Endothelial cell of umbilical vein (primary cell): Measurements from ENCODE around the gene PCBP4. TPM values are rescaled to one million over a fixed set of nuclear protein-coding genes. Genes with fewer than 3 reads are reported as not detected.

Experiments
- BruUV-seq: library from RNA; stranded (reverse); fragments of 400-500 nt; replicated peaks from 2 replicates; lab custom pipeline; 2021; lab: Mats Ljungman, UMichigan
- CTCF ChIA-PET: fragments of 300-600, 350-600 bp; sonication (Branson Sonifier 250); formaldehyde crosslinking; loops from one replicate; lab custom pipeline; 2021; ENCODE audit warnings: antibody characterized with exemption, inconsistent platforms; lab: Charles Lee
- POLR2A ChIA-PET: fragments of 300-600, 350-600 bp; sonication (Branson Sonifier 250); formaldehyde crosslinking; loops from one replicate; lab custom pipeline; 2021; ENCODE audit warnings: antibody characterized with exemption, inconsistent platforms; lab: Charles Lee
- DNase-seq: peaks from one replicate; pipeline ENCODE4 v3.0.0-alpha.2; 2011; ENCODE audit warnings: low read depth, low spot score
- FAIRE-seq: peaks from 2 replicates; lab custom pipeline; 2011; peaks lifted over from hg19 to GRCh38; lab: Jason Lieb, UNC
- H2AFZ ChIP-seq: 2 replicates; pipeline ENCODE4 v1.6.0; 2012; ENCODE audit warnings: low read depth, low read length, control low read depth, inconsistent platforms
- H3K27ac ChIP-seq: 2 replicates; pipeline ENCODE4 v1.5.1; 2011; ENCODE audit warnings: low read depth, mild to moderate bottlenecking, control low read depth, low read length, moderate library complexity; ENCODE audit not compliant: insufficient read depth
- H3K27me3 ChIP-seq, 2 experiments: 2 replicates each; pipeline versions ENCODE4 v1.6.0 to v1.6.1; 2011; ENCODE audit warnings: low read length in 2 of 2, mixed read lengths in 1 of 2; ENCODE audit not compliant: control insufficient read depth in 2 of 2, insufficient read depth in 2 of 2
- H3K36me3 ChIP-seq, 2 experiments: 2 replicates in 1 of 2; 3 replicates in 1 of 2; pipeline ENCODE4 v1.5.1; 2011; ENCODE audit warnings: low read length in 2 of 2, mild to moderate bottlenecking in 1 of 2, moderate library complexity in 1 of 2; ENCODE audit not compliant: control insufficient read depth in 2 of 2, insufficient read depth in 2 of 2; ENCODE audit errors: extremely low read depth in 1 of 2
- H3K4me1 ChIP-seq: 3 replicates; pipeline ENCODE4 v1.5.1; 2011; ENCODE audit warnings: mild to moderate bottlenecking, low read length; ENCODE audit not compliant: control insufficient read depth, insufficient read depth; ENCODE audit errors: extremely low read depth
- H3K4me2 ChIP-seq: 2 replicates; pipeline ENCODE4 v1.6.1; 2011; ENCODE audit warnings: low read length, control low read depth, mixed read lengths; ENCODE audit not compliant: insufficient read depth
- H3K4me3 ChIP-seq, 3 experiments: fragments of 200-600 bp in 1 of 3; sonication (generic), shearing (Covaris generic) in 1 of 3; replicated peaks in 1 of 3; 2 replicates each; pipeline ENCODE4 v1.5.1; 2011 to 2016; ENCODE audit warnings: control low read depth in 3 of 3, low read length in 3 of 3, mild to moderate bottlenecking in 2 of 3, inconsistent platforms in 1 of 3, low read depth in 1 of 3, moderate library complexity in 1 of 3; ENCODE audit not compliant: insufficient read depth in 1 of 3
- H3K79me2 ChIP-seq: 2 replicates; pipeline ENCODE4 v1.6.0; 2012; ENCODE audit warnings: low read length, inconsistent platforms; ENCODE audit not compliant: control insufficient read depth, insufficient read depth
- H3K9ac ChIP-seq: replicated peaks from 2 replicates; pipeline ENCODE3; 2011; ENCODE audit warnings: low read length, control low read depth; ENCODE audit not compliant: insufficient read depth; ENCODE audit errors: extremely low read depth
- H3K9me1 ChIP-seq: replicated peaks from 3 replicates; pipeline ENCODE4 v1.6.0; 2011; ENCODE audit warnings: mild to moderate bottlenecking, low read length; ENCODE audit not compliant: control insufficient read depth, insufficient read depth; ENCODE audit errors: extremely low read depth
- H3K9me3 ChIP-seq: replicated peaks from 2 replicates; pipeline ENCODE4 v1.5.1; 2012; ENCODE audit warnings: low read length, inconsistent platforms; ENCODE audit not compliant: control insufficient read depth, insufficient read depth
- H4K20me1 ChIP-seq: replicated peaks from 2 replicates; pipeline ENCODE3; 2011; ENCODE audit warnings: mild to moderate bottlenecking, low read length; ENCODE audit not compliant: control insufficient read depth, insufficient read depth; ENCODE audit errors: extremely low read depth
- EZH2 ChIP-seq: IDR thresholded peaks from 2 replicates; pipeline ENCODE4 v1.6.1; 2012; ENCODE audit warnings: borderline replicate concordance, low read depth, mild to moderate bottlenecking, moderate library complexity, low read length, inconsistent platforms; ENCODE audit not compliant: severe bottlenecking
- FOS ChIP-seq: IDR thresholded peaks from 2 replicates; pipeline ENCODE4 v1.6.1; 2011; ENCODE audit warnings: mild to moderate bottlenecking, low read length, moderate library complexity, borderline replicate concordance; ENCODE audit not compliant: insufficient read depth
- GATA2 ChIP-seq: IDR thresholded peaks from 2 replicates; pipeline ENCODE4 v1.7.0; 2011; ENCODE audit warnings: low read depth, mild to moderate bottlenecking, moderate library complexity, mixed read lengths, low read length; ENCODE audit not compliant: insufficient read length, insufficient read depth
- JUN ChIP-seq: IDR thresholded peaks from 2 replicates; pipeline ENCODE4 v1.6.1; 2011; ENCODE audit warnings: borderline replicate concordance, low read depth; ENCODE audit not compliant: insufficient read length, insufficient read depth
- MYC ChIP-seq: IDR thresholded peaks from one replicate; pipeline ENCODE4 v1.6.1; 2011; ENCODE audit warnings: mild to moderate bottlenecking, low read depth, low read length
- POLR2A ChIP-seq: IDR thresholded peaks from 2 replicates; pipeline ENCODE4 v1.6.1; 2012; ENCODE audit warnings: low read depth, mild to moderate bottlenecking, control low read depth, low read length
- POLR2AphosphoS5 ChIP-seq: IDR thresholded peaks from 2 replicates; pipeline ENCODE4 v1.6.1; 2012; ENCODE audit warnings: low read depth, mild to moderate bottlenecking, control low read depth, low read length, moderate library complexity; ENCODE audit not compliant: insufficient read depth
- dilution Hi-C: fragments of 300-500 bp; cut with MboI; formaldehyde crosslinking; loops from one replicate; pipeline ENCODE4 v1.15.0; 2019; ENCODE audit warnings: low sequenced_read_pairs; ENCODE audit not compliant: extremely low pct_ligation_motif_present
- intact Hi-C: fragments of 100-400 bp; cut with micrococcal nuclease; formaldehyde crosslinking; loops from one replicate; pipeline ENCODE4 v1.10.0; 2022
- polyA plus RNA-seq, 4 experiments: library from polyadenylated mRNA; depleted of rRNA in 3 of 4; stranded (reverse) in 3 of 4; unstranded in 1 of 4; fragments of >200 nt; gene quantifications; 2 replicates each; pipeline versions ENCODE4 v1.2.1 to v1.2.3, GENCODE V29; 2011 to 2012; ENCODE audit warnings: missing spikeins in 1 of 4
- total RNA-seq: library from RNA; stranded (reverse); gene quantifications from 2 replicates; pipeline ENCODE4 v1.2.3, GENCODE V29; 2021
- TF ChIP-seq, protein P1 (sequence below): IDR thresholded peaks from 2 replicates; pipeline ENCODE4 v1.6.1; 2011; ENCODE audit not compliant: insufficient read depth, insufficient read length
- TF ChIP-seq, protein P2 (sequence below), 2 donors: IDR thresholded peaks; 1 replicate in 1 of 2; 2 replicates in 1 of 2; pipeline ENCODE4 v1.5.1; 2011; ENCODE audit warnings: low read length in 2 of 2, mild to moderate bottlenecking in 2 of 2, moderate library complexity in 2 of 2, control low read depth in 1 of 2, inconsistent platforms in 1 of 2, low read depth in 1 of 2; ENCODE audit not compliant: insufficient read depth in 1 of 2; ENCODE audit errors: extremely low read depth in 1 of 2

Gene PCBP4
- total and polyA plus RNA-seq, 2 donors (not counting 3 experiments of a cell fraction or from before 2014, with no cell fraction given) = 46.5 to 63.1 TPM

DNA sequence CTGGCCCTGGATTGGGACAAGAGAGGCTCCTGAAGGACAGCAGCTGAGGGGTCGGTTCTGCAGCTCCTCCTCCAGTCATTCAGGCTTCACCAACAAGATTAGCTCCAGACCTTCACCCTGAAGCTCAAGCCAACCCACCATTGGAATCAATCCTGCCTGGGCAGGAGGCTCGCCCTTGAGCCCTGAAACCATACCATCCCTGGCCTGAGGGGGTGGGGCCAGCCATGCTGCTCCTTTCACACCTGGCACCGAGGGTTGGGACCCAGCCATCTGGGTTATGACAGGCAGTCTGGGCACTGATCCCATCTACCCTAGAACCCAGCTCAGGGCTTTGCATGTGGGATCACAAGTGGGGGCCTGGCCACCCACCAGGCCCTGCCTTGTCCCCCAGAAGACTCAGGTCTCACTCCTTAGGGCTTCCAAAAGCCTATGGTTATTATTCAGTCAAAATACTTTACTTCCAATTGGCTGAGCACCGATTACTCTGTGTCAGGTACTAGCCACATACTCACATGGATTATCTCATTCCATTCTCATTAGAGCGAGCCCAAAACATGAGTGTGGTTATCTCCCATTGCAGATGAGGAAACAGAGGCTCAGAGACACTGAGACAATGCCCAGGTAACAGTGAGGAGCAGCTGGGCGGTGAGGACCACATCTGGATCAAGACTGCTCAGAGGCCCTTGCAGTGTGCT, 3.5 kb upstream of the PCBP4 start:
- no peaks in the 10 kb centered on the region for H3K9me1 ChIP-seq
- H4K20me1 ChIP-seq = no peaks in the 10 kb centered on the region
- no peaks in the 10 kb centered on the region for H3K79me2 ChIP-seq
- H3K27me3 ChIP-seq = no peaks in the 10 kb centered on the region
- BruUV-seq = no TSS peak
- no peak overlapping the region for H3K4me2 ChIP-seq
- no peak overlapping the region for H2AFZ ChIP-seq
- DNase-seq (no peak), FAIRE-seq (no peak)
- POLR2A ChIA-PET = no interaction called here
- TF ChIP-seq, protein P1, sequence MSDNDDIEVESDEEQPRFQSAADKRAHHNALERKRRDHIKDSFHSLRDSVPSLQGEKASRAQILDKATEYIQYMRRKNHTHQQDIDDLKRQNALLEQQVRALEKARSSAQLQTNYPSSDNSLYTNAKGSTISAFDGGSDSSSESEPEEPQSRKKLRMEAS = no peak
- TF ChIP-seq MYC = no peak
- TF ChIP-seq POLR2A = no peak
- no peak for TF ChIP-seq POLR2AphosphoS5
- no peak for TF ChIP-seq JUN
- TF ChIP-seq FOS = no peak
- TF ChIP-seq, protein P2, sequence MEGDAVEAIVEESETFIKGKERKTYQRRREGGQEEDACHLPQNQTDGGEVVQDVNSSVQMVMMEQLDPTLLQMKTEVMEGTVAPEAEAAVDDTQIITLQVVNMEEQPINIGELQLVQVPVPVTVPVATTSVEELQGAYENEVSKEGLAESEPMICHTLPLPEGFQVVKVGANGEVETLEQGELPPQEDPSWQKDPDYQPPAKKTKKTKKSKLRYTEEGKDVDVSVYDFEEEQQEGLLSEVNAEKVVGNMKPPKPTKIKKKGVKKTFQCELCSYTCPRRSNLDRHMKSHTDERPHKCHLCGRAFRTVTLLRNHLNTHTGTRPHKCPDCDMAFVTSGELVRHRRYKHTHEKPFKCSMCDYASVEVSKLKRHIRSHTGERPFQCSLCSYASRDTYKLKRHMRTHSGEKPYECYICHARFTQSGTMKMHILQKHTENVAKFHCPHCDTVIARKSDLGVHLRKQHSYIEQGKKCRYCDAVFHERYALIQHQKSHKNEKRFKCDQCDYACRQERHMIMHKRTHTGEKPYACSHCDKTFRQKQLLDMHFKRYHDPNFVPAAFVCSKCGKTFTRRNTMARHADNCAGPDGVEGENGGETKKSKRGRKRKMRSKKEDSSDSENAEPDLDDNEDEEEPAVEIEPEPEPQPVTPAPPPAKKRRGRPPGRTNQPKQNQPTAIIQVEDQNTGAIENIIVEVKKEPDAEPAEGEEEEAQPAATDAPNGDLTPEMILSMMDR (IDR thresholded peaks at IDR 0.05; ENCODE audit: extremely low read depth in 1 of 2, insufficient read depth in 1 of 2, low read depth in 1 of 2, low read length in 2 of 2) = no peak
- TF ChIP-seq GATA2 = no peak
- no peak for TF ChIP-seq EZH2
- CTCF ChIA-PET = interaction anchor here (1.6 kb wide), 1 partner anchor 28 kb away, joined by 9 read pairs; the partner anchor contains the start of genes PARP3 and RRP9
- intact Hi-C loops (no loop called here), dilution Hi-C loops (no loop called here)
- H3K9me3 ChIP-seq = no peaks in the 10 kb centered on the region
- H3K4me3 ChIP-seq = no peak overlapping the region
- H3K36me3 ChIP-seq = no peaks in the 10 kb centered on the region
- H3K9ac ChIP-seq = no peak overlapping the region
- no peak overlapping the region for H3K27ac ChIP-seq
- peaks cover 24% of the 10 kb centered on the region for H3K4me1 ChIP-seq
